Muscle of leg (tissue), 11 donors: ENCODE results near the gene ALDH1L1. TPM values are rescaled to one million over a fixed set of nuclear protein-coding genes. Genes with fewer than 3 reads are reported as not detected.

Experiments used
- DNase-seq: peaks from one replicate; pipeline ENCODE4 v3.0.0; 2013
- H3K27ac ChIP-seq: one replicate; pipeline ENCODE4 v1.5.1; 2013; ENCODE audit warnings: mild to moderate bottlenecking, low read length, control low read depth
- H3K27me3 ChIP-seq: one replicate; pipeline ENCODE4 v1.6.1; 2013; ENCODE audit warnings: low read length; ENCODE audit not compliant: control insufficient read depth, insufficient read depth
- H3K36me3 ChIP-seq: one replicate; pipeline ENCODE4 v1.6.1; 2013; ENCODE audit warnings: low read length; ENCODE audit not compliant: control insufficient read depth, insufficient read depth
- H3K4me1 ChIP-seq: one replicate; pipeline ENCODE4 v1.6.1; 2013; ENCODE audit warnings: low read length; ENCODE audit not compliant: control insufficient read depth, insufficient read depth
- H3K4me3 ChIP-seq: one replicate; pipeline ENCODE4 v1.5.1; 2013; ENCODE audit warnings: low read length, control low read depth
- H3K9me3 ChIP-seq: replicated peaks from 2 replicates; pipeline ENCODE4 v1.6.1; 2013; ENCODE audit warnings: low read depth, low read length; ENCODE audit not compliant: control insufficient read depth
- WGBS: methylation state at CpG from one replicate; pipeline ENCODE4 v1.1.5; 2013; ENCODE audit warnings: missing lambda C conversion rate; ENCODE audit not compliant: insufficient coverage; 5-methylcytosine and 5-hydroxymethylcytosine counted together
- polyA plus RNA-seq, 8 donors: library from polyadenylated mRNA; unstranded; fragments of 120-200 nt; gene quantifications; one replicate each; pipeline versions ENCODE4 v1.2.1 to v1.2.3, GENCODE V29; 2013; ENCODE audit warnings: inconsistent platforms in 1 of 8, low replicate concordance in 1 of 8; ENCODE audit not compliant: insufficient read length in 8 of 8, insufficient read depth in 1 of 8
- total RNA-seq: library from RNA; stranded (reverse); fragments of 120-200 nt; gene quantifications from one replicate; pipeline ENCODE4 v1.2.4, GENCODE V29; 2013

Gene ALDH1L1
- total and polyA plus RNA-seq, 9 donors, result 0.07 to 1.6 (median 0.18) TPM

- 87% methylated on average over 10 of the region's 15 CpGs for WGBS
- Histone ChIP-seq H3K27me3 (peaks cover 4% of the 10 kb centered on the region), H3K4me1 (no peaks in the 10 kb centered on the region), H3K4me3 (no peak overlapping the region), H3K27ac (no peak overlapping the region), H3K9me3 (no peaks in the 10 kb centered on the region), H3K36me3 (no peaks in the 10 kb centered on the region)
- DNase-seq, result no peak
Observed at GRCh38 chr3:126147932-126148683, 32.3 kb downstream of the ALDH1L1 start.

GRCh38 chr3:126147147-126147931 is 33.0 kb downstream of the ALDH1L1 start:
- Histone ChIP-seq H3K9me3 (no peaks in the 10 kb centered on the region), H3K4me1 (no peaks in the 10 kb centered on the region), H3K4me3 (no peak overlapping the region), H3K27ac (no peak overlapping the region), H3K36me3 (no peaks in the 10 kb centered on the region), H3K27me3 (peaks cover 4% of the 10 kb centered on the region)
- DNase-seq, result no peak
- 86% methylated on average over 7 of the region's 7 CpGs for WGBS

GRCh38 chr3:126146525-126147146 is 33.8 kb downstream of the ALDH1L1 start:
- Histone ChIP-seq H3K9me3 (no peaks in the 10 kb centered on the region), H3K36me3 (no peaks in the 10 kb centered on the region), H3K4me3 (no peak overlapping the region), H3K27me3 (peaks cover 4% of the 10 kb centered on the region), H3K27ac (no peak overlapping the region), H3K4me1 (no peaks in the 10 kb centered on the region)
- 88% methylated on average over 6 of the region's 6 CpGs for WGBS
- DNase-seq, result no peak

- H3K4me1 ChIP-seq, result no peaks in the 10 kb centered on the region
- no peak overlapping the region for H3K27ac ChIP-seq
- H3K4me3 ChIP-seq, result no peak overlapping the region
- H3K27me3 ChIP-seq, result peaks cover 4% of the 10 kb centered on the region
- 57% methylated on average over 1 of the region's 4 CpGs for WGBS
- H3K9me3 ChIP-seq, result no peaks in the 10 kb centered on the region
- H3K36me3 ChIP-seq, result no peaks in the 10 kb centered on the region
- DNase-seq, result no peak
Observed at GRCh38 chr3:126146034-126146433, 34.4 kb downstream of the ALDH1L1 start.

GRCh38 chr3:126142652-126143051 is 37.7 kb downstream of the ALDH1L1 start:
- no peak overlapping the region for H3K4me3 ChIP-seq
- peaks cover 9% of the 10 kb centered on the region for H3K27me3 ChIP-seq
- no peaks in the 10 kb centered on the region for H3K9me3 ChIP-seq
- WGBS, result no CpG with 5 or more reads among the region's 3 CpGs
- H3K4me1 ChIP-seq, result no peaks in the 10 kb centered on the region
- H3K36me3 ChIP-seq, result no peaks in the 10 kb centered on the region
- no peak for DNase-seq
- no peak overlapping the region for H3K27ac ChIP-seq

- Histone ChIP-seq H3K27ac (no peak overlapping the region), H3K4me1 (peaks cover 9% of the 10 kb centered on the region), H3K27me3 (peaks cover 13% of the 10 kb centered on the region), H3K9me3 (no peaks in the 10 kb centered on the region), H3K4me3 (no peak overlapping the region), H3K36me3 (no peaks in the 10 kb centered on the region)
- no peak for DNase-seq
- 85% methylated on average over 6 of the region's 8 CpGs for WGBS
Observed at GRCh38 chr3:126137490-126138130, 42.8 kb downstream of the ALDH1L1 start.

- H3K4me3 ChIP-seq, result no peak overlapping the region
- WGBS, result 94% methylated on average over 3 of the region's 11 CpGs
- no peak for DNase-seq
- no peak overlapping the region for H3K27ac ChIP-seq
- no peaks in the 10 kb centered on the region for H3K9me3 ChIP-seq
- peaks cover 13% of the 10 kb centered on the region for H3K27me3 ChIP-seq
- peaks cover 9% of the 10 kb centered on the region for H3K4me1 ChIP-seq
- H3K36me3 ChIP-seq, result no peaks in the 10 kb centered on the region
Observed at GRCh38 chr3:126136428-126137220, 43.8 kb downstream of the ALDH1L1 start.

GRCh38 chr3:126135406-126136076 is 44.8 kb downstream of the ALDH1L1 start:
- Histone ChIP-seq H3K4me3 (no peak overlapping the region), H3K9me3 (no peaks in the 10 kb centered on the region), H3K27ac (no peak overlapping the region), H3K36me3 (no peaks in the 10 kb centered on the region), H3K27me3 (peaks cover 13% of the 10 kb centered on the region), H3K4me1 (peaks cover 9% of the 10 kb centered on the region)
- 84% methylated on average over 5 of the region's 15 CpGs for WGBS
- DNase-seq, result no peak

- Histone ChIP-seq H3K9me3 (no peaks in the 10 kb centered on the region), H3K27me3 (peaks cover 13% of the 10 kb centered on the region), H3K4me3 (no peak overlapping the region), H3K36me3 (no peaks in the 10 kb centered on the region), H3K4me1 (peaks cover 9% of the 10 kb centered on the region), H3K27ac (no peak overlapping the region)
- DNase-seq, result no peak
- 90% methylated on average over 3 of the region's 3 CpGs for WGBS
Observed at GRCh38 chr3:126135071-126135405, 45.3 kb downstream of the ALDH1L1 start.
